H9 (cell line): ENCODE results near the gene IL1A. TPM values are rescaled to one million over a fixed set of nuclear protein-coding genes. Genes with fewer than 3 reads are reported as not detected.

ENCODE experiments used
- DNase-seq: peaks from one replicate; pipeline ENCODE4 v3.0.0-alpha.2; 2017
- H2AFZ ChIP-seq: one replicate; pipeline ENCODE4 v1.6.1; 2013; ENCODE audit warnings: mild to moderate bottlenecking, low read length, control low read depth, moderate library complexity
- H2AK5ac ChIP-seq: 2 replicates; pipeline ENCODE4 v1.6.1; 2013; ENCODE audit warnings: low read length, control low read depth, mixed read lengths; ENCODE audit not compliant: insufficient read length
- H2BK120ac ChIP-seq: one replicate; pipeline ENCODE4 v1.6.1; 2013; ENCODE audit warnings: low read depth, mild to moderate bottlenecking, low read length, control low read depth, inconsistent platforms; ENCODE audit not compliant: poor library complexity, severe bottlenecking
- H2BK12ac ChIP-seq: 2 replicates; pipeline ENCODE4 v1.6.1; 2013; ENCODE audit warnings: low read length, control low read depth, mixed read lengths, low read depth; ENCODE audit not compliant: insufficient read length
- H2BK15ac ChIP-seq: 2 replicates; pipeline ENCODE4 v1.6.1; 2013; ENCODE audit warnings: low read depth, low read length, control low read depth
- H2BK20ac ChIP-seq: one replicate; pipeline ENCODE4 v1.6.1; 2013; ENCODE audit warnings: low read depth, mild to moderate bottlenecking, low read length, control low read depth, inconsistent platforms; ENCODE audit not compliant: poor library complexity, severe bottlenecking
- H2BK5ac ChIP-seq: 2 replicates; pipeline ENCODE4 v1.6.1; 2013; ENCODE audit warnings: low read length, control low read depth, mixed read lengths; ENCODE audit not compliant: insufficient read length
- H3K14ac ChIP-seq: 2 replicates; pipeline ENCODE4 v1.6.1; 2013; ENCODE audit warnings: low read length, control low read depth; ENCODE audit not compliant: insufficient read depth
- H3K18ac ChIP-seq: 2 replicates; pipeline ENCODE4 v1.6.1; 2013; ENCODE audit warnings: low read depth, mild to moderate bottlenecking, mixed read lengths, low read length, control low read depth; ENCODE audit not compliant: insufficient read length
- H3K23ac ChIP-seq: 2 replicates; pipeline ENCODE4 v1.6.1; 2013; ENCODE audit warnings: low read length, control low read depth, mixed read lengths, low read depth; ENCODE audit not compliant: insufficient read length
- H3K23me2 ChIP-seq: 2 replicates; pipeline ENCODE4 v1.6.1; 2013; ENCODE audit warnings: low read depth, mild to moderate bottlenecking, mixed read lengths, low read length, control low read depth; ENCODE audit not compliant: insufficient read length, poor library complexity, severe bottlenecking
- H3K27ac ChIP-seq: 2 replicates; pipeline ENCODE4 v1.5.1; 2013; ENCODE audit warnings: low read length, control low read depth, mixed read lengths, low read depth; ENCODE audit not compliant: insufficient read length
- H3K27me3 ChIP-seq: 2 replicates; pipeline ENCODE4 v1.6.1; 2013; ENCODE audit warnings: low read length, control low read depth, inconsistent platforms; ENCODE audit not compliant: insufficient read depth
- H3K4ac ChIP-seq: 2 replicates; pipeline ENCODE4 v1.6.1; 2013; ENCODE audit warnings: low read depth, mild to moderate bottlenecking, control low read depth, inconsistent platforms, low read length, moderate library complexity
- H3K4me1 ChIP-seq: 2 replicates; pipeline ENCODE4 v1.6.1; 2013; ENCODE audit warnings: low read length, control low read depth, inconsistent platforms; ENCODE audit not compliant: insufficient read depth
- H3K4me2 ChIP-seq: 2 replicates; pipeline ENCODE4 v1.6.1; 2013; ENCODE audit warnings: low read length, control low read depth, mixed read lengths; ENCODE audit not compliant: insufficient read length, insufficient read depth
- H3K56ac ChIP-seq: 2 replicates; pipeline ENCODE4 v1.6.1; 2013; ENCODE audit warnings: low read depth, mild to moderate bottlenecking, mixed read lengths, low read length, control low read depth; ENCODE audit not compliant: insufficient read length
- H3K79me1 ChIP-seq: 2 replicates; pipeline ENCODE4 v1.6.1; 2013; ENCODE audit warnings: low read depth, mild to moderate bottlenecking, moderate library complexity, low read length, control low read depth, inconsistent platforms; ENCODE audit not compliant: insufficient read depth, poor library complexity, severe bottlenecking
- H3K79me2 ChIP-seq: 2 replicates; pipeline ENCODE4 v1.6.1; 2013; ENCODE audit warnings: low read length, control low read depth, inconsistent platforms; ENCODE audit not compliant: insufficient read depth
- H3K9ac ChIP-seq: 2 replicates; pipeline ENCODE4 v1.6.1; 2013; ENCODE audit warnings: low read length, control low read depth, mixed read lengths; ENCODE audit not compliant: insufficient read length; ENCODE audit errors: extremely low read depth
- H3K9me3 ChIP-seq: one replicate; pipeline ENCODE4 v1.6.1; 2013; ENCODE audit warnings: low read depth, low read length, inconsistent platforms; ENCODE audit not compliant: control insufficient read depth
- H3T11ph ChIP-seq: one replicate; pipeline ENCODE4 v1.6.1; 2013; ENCODE audit warnings: mild to moderate bottlenecking, low read length, control low read depth, inconsistent platforms
- H4K20me1 ChIP-seq: one replicate; pipeline ENCODE4 v1.6.1; 2013; ENCODE audit not compliant: control insufficient read depth, insufficient read length, insufficient read depth
- H4K5ac ChIP-seq: 2 replicates; pipeline ENCODE4 v1.6.1; 2013; ENCODE audit warnings: low read depth, mild to moderate bottlenecking, mixed read lengths, low read length, control low read depth; ENCODE audit not compliant: insufficient read length
- H4K8ac ChIP-seq: replicated peaks from 2 replicates; pipeline ENCODE4 v1.6.1; 2013; ENCODE audit warnings: low read length, control low read depth, mixed read lengths, low read depth; ENCODE audit not compliant: insufficient read length
- H4K91ac ChIP-seq: 2 replicates; pipeline ENCODE4 v1.6.1; 2013; ENCODE audit warnings: low read depth, mild to moderate bottlenecking, moderate library complexity, mixed read lengths, low read length, control low read depth; ENCODE audit not compliant: insufficient read length
- H3K27ac Mint-ChIP-seq, 3 experiments: 2 replicates in 2 of 3; 3 replicates in 1 of 3; pipeline ENCODE4 v1.8.0; 2020 to 2021; ENCODE audit warnings: mixed read lengths in 3 of 3, mild to moderate bottlenecking in 1 of 3, moderate library complexity in 1 of 3
- H3K27me3 Mint-ChIP-seq: 2 replicates; pipeline ENCODE4 v1.8.0; 2021; ENCODE audit warnings: low read depth, mild to moderate bottlenecking, moderate library complexity, mixed read lengths
- H3K36me3 Mint-ChIP-seq, 3 experiments: 2 replicates in 2 of 3; 3 replicates in 1 of 3; pipeline ENCODE4 v1.8.0; 2020 to 2021; ENCODE audit warnings: low read depth in 3 of 3, mixed read lengths in 3 of 3; ENCODE audit not compliant: insufficient read depth in 1 of 3
- H3K4me1 Mint-ChIP-seq, 2 experiments: 2 replicates each; pipeline ENCODE4 v1.8.0; 2020; ENCODE audit warnings: mixed read lengths in 2 of 2
- H3K4me3 Mint-ChIP-seq, 2 experiments: 2 replicates in 1 of 2; 3 replicates in 1 of 2; pipeline ENCODE4 v1.8.0; 2020 to 2021; ENCODE audit warnings: mild to moderate bottlenecking in 2 of 2, mixed read lengths in 2 of 2, moderate library complexity in 1 of 2
- H3K9me3 Mint-ChIP-seq, 2 experiments: 2 replicates in 1 of 2; 3 replicates in 1 of 2; pipeline ENCODE4 v1.8.0; 2020; ENCODE audit warnings: mild to moderate bottlenecking in 2 of 2, mixed read lengths in 2 of 2, moderate library complexity in 1 of 2
- CTCF ChIP-seq: fragments of 200-600 bp; sonication (generic); conservative IDR thresholded peaks from 3 replicates; pipeline ENCODE4 v1.8.0; 2021; ENCODE audit warnings: antibody characterized with exemption, mild to moderate bottlenecking
- WGBS: extraction: QIAGEN DNeasy Blood & Tissue Kit; methylation state at CpG from one replicate; pipeline ENCODE4 v1.1.7; 2013; ENCODE audit warnings: missing lambda C conversion rate, low lambda C conversion rate, mixed read lengths; ENCODE audit not compliant: insufficient read length; ENCODE audit errors: extremely low coverage; 5-methylcytosine and 5-hydroxymethylcytosine counted together
- total RNA-seq: library from RNA; stranded (reverse); gene quantifications from 2 replicates; pipeline ENCODE4 v1.2.1, GENCODE V29; 2021

Gene IL1A
- total RNA-seq, 1 experiment from 2014 or later, result 0.35 TPM

DNA sequence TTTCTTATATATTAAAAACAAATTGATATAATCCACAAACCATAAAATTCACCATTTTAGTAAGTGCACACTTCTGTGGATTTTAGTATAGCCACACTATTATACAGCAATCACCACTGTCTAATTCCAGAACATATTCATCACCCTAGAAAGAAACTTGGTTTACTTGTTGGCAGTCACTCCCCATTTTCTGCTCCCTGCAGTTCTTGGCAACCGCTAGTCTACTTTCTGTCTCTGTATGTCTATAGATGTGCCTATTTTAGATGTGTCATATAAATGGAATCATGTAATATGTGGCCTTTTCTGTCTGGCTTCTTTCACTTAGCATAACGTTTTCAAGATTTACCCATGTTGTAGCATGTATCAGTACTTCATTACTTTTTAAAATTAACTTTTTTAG lies 25.6 kb downstream of the IL1A start:
- Histone ChIP-seq H2BK120ac (no peak overlapping the region), H3K4me2 (no peak overlapping the region), H3K14ac (no peak overlapping the region), H3T11ph (no peak overlapping the region), H2AK5ac (no peak overlapping the region), H2BK5ac (no peak overlapping the region), H4K20me1 (no peaks in the 10 kb centered on the region), H3K4me1 (no peaks in the 10 kb centered on the region), H3K18ac (no peak overlapping the region), H3K23ac (no peak overlapping the region), H4K8ac (no peak overlapping the region), H2AFZ (no peak overlapping the region), H2BK12ac (no peak overlapping the region), H4K5ac (no peak overlapping the region), H3K9ac (no peak overlapping the region), H2BK15ac (no peak overlapping the region), H3K27me3 (no peaks in the 10 kb centered on the region), H3K9me3 (no peaks in the 10 kb centered on the region), H4K91ac (no peak overlapping the region), H3K56ac (no peak overlapping the region), H3K79me2 (no peaks in the 10 kb centered on the region), H3K79me1 (no peaks in the 10 kb centered on the region), H2BK20ac (no peak overlapping the region), H3K27ac (no peak overlapping the region), H3K23me2 (peaks cover 2% of the 10 kb centered on the region), H3K4ac (no peak overlapping the region)
- Mint-ChIP-seq H3K9me3 (no peaks in the 10 kb centered on the region), H3K27me3 (no peaks in the 10 kb centered on the region), H3K27ac (no peak overlapping the region), H3K4me3 (no peak overlapping the region), H3K4me1 (peaks cover 15 to 16% of the 10 kb centered on the region in 2 experiments), H3K36me3 (peaks cover 22 to 72% (median 71%) of the 10 kb centered on the region in 3 experiments; a peak in 6 of 7 replicates)
- no CpG with 5 or more reads among the region's 2 CpGs for WGBS
- TF ChIP-seq CTCF, result no peak
- no peak for DNase-seq
